ENCODE measurements around the gene HEXIM2. TPM values are rescaled to one million over a fixed set of nuclear protein-coding genes. Genes with fewer than 3 reads are reported as not detected.

The HEXIM2 gene
- total RNA-seq, 1 experiment from 2014 or later, result 12.5 TPM

GRCh38 chr17:45129426-45129939 is 32.2 kb upstream of the HEXIM2 start:
- Histone ChIP-seq H2AFZ (ENCODE audit: low read length) (no peak overlapping the region), H4K8ac (replicated peaks; ENCODE audit: insufficient read length, low read depth, low read length) (no peak overlapping the region), H3K18ac (ENCODE audit: insufficient read length, low read depth, low read length) (no peak overlapping the region), H3T11ph (ENCODE audit: low read length) (no peak overlapping the region), H3K79me2 (ENCODE audit: insufficient read depth, low read length) (no peaks in the 10 kb centered on the region), H3K9ac (ENCODE audit: extremely low read depth, insufficient read length, low read length) (no peak overlapping the region), H3K23ac (ENCODE audit: insufficient read length, low read depth, low read length) (no peak overlapping the region), H4K20me1 (ENCODE audit: control insufficient read depth, insufficient read depth, insufficient read length) (no peaks in the 10 kb centered on the region), H2BK15ac (ENCODE audit: low read depth, low read length) (no peak overlapping the region), H2BK120ac (ENCODE audit: low read depth, low read length, poor library complexity, severe bottlenecking) (no peak overlapping the region), H3K4me1 (ENCODE audit: insufficient read depth, low read length) (no peaks in the 10 kb centered on the region; the same call in 1 of the 2 replicates), H2BK5ac (ENCODE audit: insufficient read length, low read length) (no peak overlapping the region), H2BK20ac (ENCODE audit: low read depth, low read length, poor library complexity, severe bottlenecking) (no peak overlapping the region), H3K4me2 (ENCODE audit: insufficient read depth, insufficient read length, low read length) (no peak overlapping the region), H2AK5ac (ENCODE audit: insufficient read length, low read length) (no peak overlapping the region), H2BK12ac (ENCODE audit: insufficient read length, low read depth, low read length) (no peak overlapping the region), H3K27ac (ENCODE audit: insufficient read length, low read depth, low read length) (no peak overlapping the region), H3K4ac (ENCODE audit: low read depth, low read length) (no peak overlapping the region), H4K91ac (ENCODE audit: insufficient read length, low read depth, low read length) (no peak overlapping the region), H3K56ac (ENCODE audit: insufficient read length, low read depth, low read length) (no peak overlapping the region), H4K5ac (ENCODE audit: insufficient read length, low read depth, low read length) (no peak overlapping the region), H3K23me2 (ENCODE audit: insufficient read length, low read depth, low read length, poor library complexity, severe bottlenecking) (peaks cover 7% of the 10 kb centered on the region), H3K14ac (ENCODE audit: insufficient read depth, low read length) (no peak overlapping the region), H3K9me3 (ENCODE audit: control insufficient read depth, low read depth, low read length) (no peaks in the 10 kb centered on the region), H3K79me1 (ENCODE audit: insufficient read depth, low read depth, low read length, poor library complexity, severe bottlenecking) (no peaks in the 10 kb centered on the region), H3K27me3 (ENCODE audit: insufficient read depth, low read length) (no peaks in the 10 kb centered on the region)
- Mint-ChIP-seq H3K36me3 (ENCODE audit: insufficient read depth in 1 of 3, low read depth in 3 of 3) (no peaks in the 10 kb centered on the region; a peak in 1 of 7 replicates), H3K4me3 (no peak overlapping the region), H3K4me1 (peaks cover 32 to 35% of the 10 kb centered on the region in 2 experiments), H3K27ac (peak overlapping the region in 2 of 3 experiments; percentile 34 to 93; a peak in 3 of 7 replicates), H3K27me3 (ENCODE audit: low read depth) (no peaks in the 10 kb centered on the region; the same call in 1 of the 2 replicates), H3K9me3 (peaks cover 0 to 3% of the 10 kb centered on the region in 2 experiments; a peak in 1 of 5 replicates)
- TF ChIP-seq, protein P1, sequence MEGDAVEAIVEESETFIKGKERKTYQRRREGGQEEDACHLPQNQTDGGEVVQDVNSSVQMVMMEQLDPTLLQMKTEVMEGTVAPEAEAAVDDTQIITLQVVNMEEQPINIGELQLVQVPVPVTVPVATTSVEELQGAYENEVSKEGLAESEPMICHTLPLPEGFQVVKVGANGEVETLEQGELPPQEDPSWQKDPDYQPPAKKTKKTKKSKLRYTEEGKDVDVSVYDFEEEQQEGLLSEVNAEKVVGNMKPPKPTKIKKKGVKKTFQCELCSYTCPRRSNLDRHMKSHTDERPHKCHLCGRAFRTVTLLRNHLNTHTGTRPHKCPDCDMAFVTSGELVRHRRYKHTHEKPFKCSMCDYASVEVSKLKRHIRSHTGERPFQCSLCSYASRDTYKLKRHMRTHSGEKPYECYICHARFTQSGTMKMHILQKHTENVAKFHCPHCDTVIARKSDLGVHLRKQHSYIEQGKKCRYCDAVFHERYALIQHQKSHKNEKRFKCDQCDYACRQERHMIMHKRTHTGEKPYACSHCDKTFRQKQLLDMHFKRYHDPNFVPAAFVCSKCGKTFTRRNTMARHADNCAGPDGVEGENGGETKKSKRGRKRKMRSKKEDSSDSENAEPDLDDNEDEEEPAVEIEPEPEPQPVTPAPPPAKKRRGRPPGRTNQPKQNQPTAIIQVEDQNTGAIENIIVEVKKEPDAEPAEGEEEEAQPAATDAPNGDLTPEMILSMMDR (conservative IDR thresholded peaks at IDR 0.05), result no peak
- no CpG with 5 or more reads among the region's 10 CpGs for WGBS (ENCODE audit: extremely low coverage, insufficient read length, low lambda C conversion rate)
- no peak for DNase-seq
